IPS-15b (cell line): ENCODE data around the gene GABBR2.

Source experiments
- H3K27me3 ChIP-seq: one replicate; pipeline ENCODE4 v1.6.1; 2013; ENCODE audit warnings: low read length; ENCODE audit not compliant: control insufficient read depth, insufficient read depth
- H3K36me3 ChIP-seq: one replicate; pipeline ENCODE4 v1.6.1; 2013; ENCODE audit warnings: low read length; ENCODE audit not compliant: control insufficient read depth, insufficient read depth
- H3K4me1 ChIP-seq: one replicate; pipeline ENCODE4 v1.6.1; 2013; ENCODE audit warnings: mild to moderate bottlenecking, low read length; ENCODE audit not compliant: control insufficient read depth, insufficient read depth
- H3K4me3 ChIP-seq: one replicate; pipeline ENCODE4 v1.5.1; 2013; ENCODE audit warnings: low read depth, low read length
- H3K9ac ChIP-seq: one replicate; pipeline ENCODE4 v1.6.1; 2013; ENCODE audit warnings: low read depth, mild to moderate bottlenecking, low read length
- H3K9me3 ChIP-seq: one replicate; pipeline ENCODE4 v1.6.1; 2013; ENCODE audit warnings: mild to moderate bottlenecking, low read length; ENCODE audit not compliant: control insufficient read depth, insufficient read depth

GABBR2 gene

DNA sequence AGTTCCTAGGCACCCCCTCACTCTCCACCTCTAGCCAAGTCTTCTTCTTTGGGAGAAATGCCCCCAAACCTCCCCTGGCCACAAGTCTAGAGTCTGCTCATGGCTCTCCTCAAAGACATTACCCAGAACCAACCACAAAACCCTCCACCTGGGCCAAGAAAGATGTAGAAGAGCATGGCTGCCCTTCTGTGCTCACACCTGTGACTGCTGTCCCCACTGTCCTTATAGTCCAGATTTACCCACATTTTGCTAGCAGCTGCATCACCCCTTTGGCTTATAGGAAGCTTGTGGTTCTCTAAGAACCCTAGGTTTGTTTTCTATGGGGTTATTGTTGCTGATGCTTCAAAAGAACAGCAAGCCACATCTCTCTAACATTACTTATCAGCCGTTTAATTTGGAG lies 6.1 kb upstream of the GABBR2 start:
- peaks cover 24% of the 10 kb centered on the region for H3K27me3 ChIP-seq
- H3K9ac ChIP-seq = no peak overlapping the region
- no peaks in the 10 kb centered on the region for H3K36me3 ChIP-seq
- H3K4me3 ChIP-seq = no peak overlapping the region
- no peaks in the 10 kb centered on the region for H3K9me3 ChIP-seq
- peaks cover 2% of the 10 kb centered on the region for H3K4me1 ChIP-seq

DNA sequence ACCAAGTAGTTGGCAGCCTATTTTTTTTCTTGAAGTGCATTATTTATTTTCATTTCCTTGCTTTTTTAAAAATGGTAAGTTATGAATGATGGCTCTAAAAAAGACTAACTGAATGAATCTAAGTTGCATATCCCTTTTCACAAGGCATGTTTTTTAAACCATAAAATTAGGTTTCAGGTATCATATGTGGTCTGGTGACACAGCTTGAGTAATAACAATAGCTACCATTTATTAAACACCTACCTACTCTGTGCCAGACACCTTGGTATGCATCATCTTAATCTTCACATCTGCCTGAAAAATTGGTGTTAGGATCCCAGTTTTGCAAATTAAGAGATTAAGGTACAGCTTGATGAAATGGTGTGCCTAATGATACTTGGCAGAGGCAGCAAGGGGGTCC lies 4.3 kb upstream of the GABBR2 start:
- Histone ChIP-seq H3K4me3 (no peak overlapping the region), H3K9ac (no peak overlapping the region), H3K36me3 (no peaks in the 10 kb centered on the region), H3K9me3 (no peaks in the 10 kb centered on the region), H3K4me1 (peaks cover 4% of the 10 kb centered on the region), H3K27me3 (peaks cover 35% of the 10 kb centered on the region)

DNA sequence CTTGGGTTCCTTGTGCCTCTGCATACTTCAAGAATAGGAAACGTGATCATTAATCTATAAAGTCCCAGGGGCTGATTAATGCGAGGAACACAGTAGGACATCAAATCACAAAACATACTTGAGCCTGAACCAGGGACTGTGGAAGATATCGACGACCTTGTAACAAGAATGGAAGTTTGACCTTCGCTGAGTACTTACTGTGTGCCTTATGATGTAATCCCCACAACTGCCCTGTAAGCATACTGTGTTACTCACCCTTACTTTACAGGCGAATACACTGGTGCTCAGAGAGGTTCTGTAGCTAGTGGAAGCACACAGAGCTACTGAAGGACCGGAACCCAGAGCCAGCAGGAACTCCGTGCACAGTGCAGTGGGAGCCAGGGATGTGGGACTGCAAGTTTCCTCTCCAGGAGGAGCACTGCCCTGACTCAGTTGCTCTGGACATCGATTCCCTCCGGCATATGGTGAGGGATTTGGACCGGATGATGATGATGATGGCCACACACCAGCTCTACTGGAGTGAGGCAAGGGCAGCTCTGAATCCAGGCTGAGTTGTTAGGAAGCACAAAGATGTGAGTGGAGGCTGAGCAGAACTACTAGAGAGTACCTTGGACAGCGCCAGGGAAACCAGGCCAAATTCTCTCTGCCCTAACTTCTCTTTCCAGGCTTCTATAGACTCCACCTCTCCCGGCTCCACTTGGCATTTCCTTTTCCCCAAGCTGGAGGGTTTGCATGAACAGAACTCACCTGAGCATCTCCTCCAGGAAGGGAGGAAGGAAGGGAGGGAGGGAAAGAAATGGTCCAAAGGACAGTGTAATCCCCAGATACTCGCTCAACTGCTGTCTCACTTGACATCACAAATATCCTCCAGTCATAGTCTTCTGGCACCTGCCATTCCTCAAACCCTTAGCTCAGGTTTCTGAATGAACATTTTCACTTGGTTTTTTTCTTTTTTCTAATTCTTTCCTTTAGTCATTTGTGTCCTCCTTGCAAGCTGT lies 1.5 kb upstream of the GABBR2 start:
- Histone ChIP-seq H3K9ac (no peak overlapping the region), H3K27me3 (peaks cover 59% of the 10 kb centered on the region), H3K4me3 (peak overlapping the region; percentile 63), H3K4me1 (peaks cover 6% of the 10 kb centered on the region), H3K9me3 (no peaks in the 10 kb centered on the region), H3K36me3 (no peaks in the 10 kb centered on the region)

DNA sequence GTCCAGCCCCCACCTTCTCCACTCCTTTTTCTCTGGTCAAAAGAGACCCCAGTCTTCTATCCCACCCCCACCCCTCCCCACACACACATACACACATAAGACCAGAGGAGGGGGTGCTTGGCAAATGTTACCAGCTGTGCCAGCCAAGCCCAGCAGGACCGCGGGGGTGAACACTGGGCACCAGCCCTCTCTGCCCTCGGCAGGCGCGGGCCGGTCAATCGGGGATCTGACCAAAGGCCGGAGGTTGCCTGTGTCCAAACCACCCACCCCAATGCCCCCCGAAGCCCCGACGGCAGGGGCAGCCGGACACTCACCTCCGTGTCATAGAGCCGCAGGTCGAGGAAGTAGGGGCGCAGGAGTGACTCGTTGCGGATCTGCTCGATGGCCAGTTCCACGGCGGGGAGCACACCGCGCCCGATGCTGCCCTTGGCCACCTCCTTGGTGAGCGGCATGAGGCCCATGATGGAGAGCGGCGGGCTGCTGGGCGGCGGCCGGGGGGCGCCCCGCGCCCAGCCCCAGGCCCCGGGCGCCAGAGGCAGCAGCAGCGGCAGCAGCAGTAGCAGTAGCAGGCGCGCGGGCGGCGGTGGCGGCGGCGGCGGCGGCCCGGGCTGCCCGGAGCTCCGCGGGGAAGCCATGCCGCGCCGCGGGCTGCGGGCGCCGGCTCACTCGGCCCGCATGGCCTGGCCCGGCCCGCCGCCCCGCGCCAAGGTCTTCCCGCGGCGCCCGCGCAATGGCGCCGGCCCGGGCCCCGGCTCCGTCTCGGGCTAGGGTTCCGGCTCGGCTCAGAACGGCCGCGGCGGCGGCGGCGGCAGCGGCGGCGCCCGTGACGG lies 417 bp downstream of the GABBR2 start:
- Histone ChIP-seq H3K9ac (no peak overlapping the region), H3K36me3 (no peaks in the 10 kb centered on the region), H3K9me3 (no peaks in the 10 kb centered on the region), H3K27me3 (peaks cover 70% of the 10 kb centered on the region), H3K4me3 (peak overlapping the region; percentile 63), H3K4me1 (peaks cover 6% of the 10 kb centered on the region)

DNA sequence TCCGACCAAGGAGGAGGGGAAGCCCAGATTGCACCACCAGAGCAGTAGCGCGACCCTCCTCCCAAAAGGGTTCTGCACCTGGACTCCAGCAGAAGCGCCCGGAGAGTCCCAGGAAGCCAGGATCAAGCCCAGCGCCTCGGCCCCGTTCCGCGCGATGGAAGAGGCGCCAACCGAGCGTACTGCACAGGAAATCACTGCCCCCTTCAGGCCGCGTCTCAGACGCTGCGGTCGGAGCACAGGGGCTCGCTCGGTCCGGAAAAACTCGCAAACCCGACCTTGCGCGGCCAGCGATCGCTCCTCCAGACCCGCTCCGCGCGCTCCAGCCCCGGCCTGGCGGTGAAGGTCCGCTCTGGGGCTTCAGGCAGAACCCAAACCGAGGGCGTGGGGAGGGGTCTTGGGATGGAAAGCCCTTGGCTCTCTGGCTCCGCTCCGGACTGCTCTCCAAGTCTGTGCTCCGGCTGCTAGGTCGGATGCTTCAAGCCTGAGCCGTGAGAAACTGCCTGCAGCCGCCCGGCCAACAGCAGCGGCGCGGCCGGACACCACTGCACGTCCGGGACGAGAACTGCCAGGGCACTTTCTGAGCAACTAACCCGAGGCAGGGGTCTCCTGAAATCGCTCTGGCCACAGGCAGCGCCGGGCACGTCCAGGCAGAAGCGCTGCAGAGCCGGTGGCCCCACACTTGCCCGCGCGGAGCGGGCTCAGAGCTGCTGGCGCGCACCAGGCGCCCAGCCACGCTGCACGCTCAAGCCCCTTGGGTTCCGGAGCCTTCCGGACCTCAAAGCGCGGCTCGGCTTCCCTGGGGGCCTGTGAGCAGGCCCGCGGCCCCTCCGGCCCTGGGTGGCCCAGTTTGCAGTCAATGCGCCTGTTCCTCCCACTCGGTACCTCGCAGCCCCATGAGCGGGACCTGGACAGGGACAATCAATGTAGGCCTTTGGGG lies 1.3 kb downstream of the GABBR2 start:
- Histone ChIP-seq H3K4me1 (peaks cover 6% of the 10 kb centered on the region), H3K36me3 (no peaks in the 10 kb centered on the region), H3K4me3 (peak overlapping the region; percentile 60), H3K27me3 (peaks cover 70% of the 10 kb centered on the region), H3K9me3 (no peaks in the 10 kb centered on the region), H3K9ac (no peak overlapping the region)

DNA sequence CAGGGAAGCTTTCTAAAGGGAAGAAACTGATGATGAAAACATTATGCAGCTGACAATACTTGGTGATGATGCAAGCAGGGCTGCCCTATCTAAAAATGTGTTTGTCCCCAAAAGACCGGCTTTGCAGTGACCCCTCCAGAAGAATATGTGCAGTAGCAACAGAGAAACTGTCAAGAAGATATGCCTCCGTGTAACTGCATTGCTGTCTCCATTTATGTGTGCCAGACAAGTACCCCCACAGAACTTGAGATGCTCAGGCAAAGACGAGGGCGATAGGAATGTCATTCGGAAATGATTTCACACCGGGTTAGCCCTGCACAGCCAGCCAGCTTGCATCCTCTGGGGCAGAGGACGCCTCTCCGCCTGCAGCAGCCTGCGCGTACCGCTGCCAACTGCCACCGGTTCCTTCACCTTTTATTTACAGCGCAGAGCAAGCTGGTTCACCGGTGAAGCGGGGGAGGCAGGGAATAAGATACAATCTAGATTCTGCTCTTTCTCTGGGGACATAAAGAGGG lies 2.0 kb downstream of the GABBR2 start:
- H3K4me3 ChIP-seq = peak overlapping the region; percentile 60
- peaks cover 65% of the 10 kb centered on the region for H3K27me3 ChIP-seq
- H3K9me3 ChIP-seq = no peaks in the 10 kb centered on the region
- H3K36me3 ChIP-seq = no peaks in the 10 kb centered on the region
- no peak overlapping the region for H3K9ac ChIP-seq
- H3K4me1 ChIP-seq = peaks cover 6% of the 10 kb centered on the region

DNA sequence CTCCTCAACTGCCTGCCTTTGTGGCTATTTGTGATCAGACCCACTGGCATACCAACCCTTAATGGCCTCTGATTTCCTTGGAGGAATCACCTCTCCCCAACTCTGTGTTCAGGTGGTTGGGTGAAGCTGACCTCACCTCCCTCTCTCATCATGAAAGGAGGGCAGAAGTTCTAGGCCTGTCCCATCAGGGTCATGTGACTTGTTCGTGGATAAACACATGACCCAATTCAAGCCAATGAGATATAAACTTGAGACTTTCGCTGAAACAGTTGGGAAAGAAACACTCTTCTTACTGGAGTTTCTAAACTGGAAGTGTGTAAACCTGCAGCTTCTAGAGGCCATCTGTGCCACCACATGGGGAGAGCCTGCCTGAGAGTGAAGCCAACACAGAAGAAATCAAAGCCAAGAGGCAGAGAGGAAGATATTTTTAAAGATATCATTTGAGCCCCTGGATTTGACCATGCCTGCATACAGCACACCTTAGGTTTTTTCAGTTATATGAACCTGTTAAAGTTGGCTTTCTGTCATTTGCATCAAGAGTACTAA lies 5.8 kb downstream of the GABBR2 start:
- H3K9me3 ChIP-seq = no peaks in the 10 kb centered on the region
- H3K27me3 ChIP-seq = peaks cover 35% of the 10 kb centered on the region
- H3K4me1 ChIP-seq = peaks cover 2% of the 10 kb centered on the region
- H3K4me3 ChIP-seq = no peak overlapping the region
- H3K9ac ChIP-seq = no peak overlapping the region
- H3K36me3 ChIP-seq = no peaks in the 10 kb centered on the region

DNA sequence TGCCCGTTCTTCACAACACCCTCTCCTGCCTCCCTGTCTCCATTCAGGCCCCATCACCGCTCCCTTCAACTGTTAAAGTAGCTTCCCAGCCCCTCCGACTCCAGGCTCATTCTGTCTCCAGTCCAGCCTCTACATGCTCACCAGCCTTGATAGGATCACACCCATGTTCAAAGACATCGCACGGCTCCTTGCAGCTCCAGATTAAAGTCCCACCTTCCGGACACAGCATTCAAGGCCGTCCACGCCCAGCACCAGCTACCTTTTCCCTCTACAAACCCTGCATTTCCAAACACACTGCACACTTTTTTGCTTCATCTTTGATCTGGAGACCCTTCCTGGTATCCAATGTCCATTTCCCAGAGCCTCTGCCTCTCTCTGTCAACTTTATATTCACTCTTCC lies 6.4 kb downstream of the GABBR2 start:
- H3K36me3 ChIP-seq = no peaks in the 10 kb centered on the region
- H3K9me3 ChIP-seq = no peaks in the 10 kb centered on the region
- H3K9ac ChIP-seq = no peak overlapping the region
- no peak overlapping the region for H3K4me3 ChIP-seq
- H3K4me1 ChIP-seq = peaks cover 2% of the 10 kb centered on the region
- H3K27me3 ChIP-seq = peaks cover 29% of the 10 kb centered on the region

DNA sequence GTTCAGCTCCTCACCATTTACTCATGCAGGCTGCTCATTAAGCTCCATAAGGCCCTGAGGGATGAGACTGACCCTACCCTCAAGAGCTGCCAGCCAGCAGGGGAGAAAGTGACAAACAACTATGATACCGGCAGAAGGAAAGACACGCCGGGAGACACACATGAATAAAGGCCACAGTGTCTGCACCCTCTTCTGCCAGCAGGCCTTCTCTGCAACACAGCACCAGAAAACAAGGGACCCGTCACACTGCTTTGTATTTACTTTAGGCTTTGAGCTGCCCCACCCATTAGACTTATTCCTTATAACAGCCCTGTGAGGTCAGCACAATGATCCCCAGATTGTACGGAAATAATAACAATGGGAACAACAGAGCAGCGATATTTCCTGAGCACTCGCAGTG lies 7.2 kb downstream of the GABBR2 start:
- Histone ChIP-seq H3K4me1 (peaks cover under 1% of the 10 kb centered on the region), H3K9me3 (no peaks in the 10 kb centered on the region), H3K36me3 (no peaks in the 10 kb centered on the region), H3K27me3 (peaks cover 21% of the 10 kb centered on the region), H3K4me3 (no peak overlapping the region), H3K9ac (no peak overlapping the region)

DNA sequence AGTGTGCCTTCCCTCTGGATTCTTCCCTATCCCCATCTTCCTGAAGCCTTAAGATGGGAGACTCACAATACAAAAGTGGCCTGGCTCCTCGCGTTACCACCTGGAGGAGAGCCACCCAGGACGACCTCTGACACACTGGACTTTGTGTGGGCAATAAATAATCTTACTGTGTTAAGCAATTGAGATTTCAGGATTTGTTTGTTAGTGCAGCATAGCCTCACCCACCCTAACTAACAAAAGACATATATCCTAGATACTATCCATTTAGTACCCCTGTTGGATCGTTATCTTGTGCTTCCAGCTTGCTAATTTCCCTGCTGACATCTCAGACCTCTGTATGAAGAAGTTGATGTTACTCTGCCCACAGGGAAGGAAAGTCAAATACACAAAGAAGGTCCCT lies 7.9 kb downstream of the GABBR2 start:
- H3K4me1 ChIP-seq = no peaks in the 10 kb centered on the region
- no peaks in the 10 kb centered on the region for H3K36me3 ChIP-seq
- H3K27me3 ChIP-seq = peaks cover 14% of the 10 kb centered on the region
- no peak overlapping the region for H3K4me3 ChIP-seq
- H3K9ac ChIP-seq = no peak overlapping the region
- H3K9me3 ChIP-seq = no peaks in the 10 kb centered on the region

DNA sequence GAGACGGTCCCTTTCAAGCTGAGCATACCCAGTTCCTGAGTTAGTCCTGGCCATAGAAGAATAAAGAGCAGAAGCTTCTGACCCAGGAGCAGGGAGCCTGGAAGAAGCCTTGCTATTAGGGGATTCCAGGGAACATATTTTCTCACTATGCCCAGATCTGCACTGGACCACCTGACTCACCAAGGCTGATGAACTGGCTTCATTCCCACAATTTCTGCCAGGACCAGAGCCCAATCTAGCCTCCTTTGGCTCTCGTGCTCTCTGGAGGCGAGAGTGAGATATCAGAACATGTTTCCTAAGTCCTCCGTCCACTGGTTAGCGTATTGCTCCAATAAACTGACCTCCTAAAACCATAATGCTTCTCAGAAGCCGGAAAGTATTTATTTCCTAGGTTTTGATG lies 9.9 kb downstream of the GABBR2 start:
- no peaks in the 10 kb centered on the region for H3K36me3 ChIP-seq
- no peak overlapping the region for H3K4me3 ChIP-seq
- no peaks in the 10 kb centered on the region for H3K27me3 ChIP-seq
- H3K9ac ChIP-seq = no peak overlapping the region
- H3K9me3 ChIP-seq = no peaks in the 10 kb centered on the region
- H3K4me1 ChIP-seq = no peaks in the 10 kb centered on the region
